PC-3 (cell line): ENCODE data around the gene FNBP1L.

Experiments
- CTCF ChIP-seq: fragments of 300-600 bp; sonication (generic); conservative IDR thresholded peaks from 2 replicates; pipeline ENCODE4 v1.5.1; 2017; ENCODE audit warnings: antibody characterized with exemption, low read depth, mild to moderate bottlenecking, low read length
- EZH2 ChIP-seq: fragments of 300-600 bp; sonication (generic); IDR thresholded peaks from one replicate; pipeline ENCODE4 v1.6.1; 2017; ENCODE audit warnings: antibody characterized with exemption, mild to moderate bottlenecking, low read length; ENCODE audit not compliant: unreplicated experiment
- EZH2phosphoT487 ChIP-seq: fragments of 300-600 bp; sonication (generic); IDR thresholded peaks from 2 replicates; pipeline ENCODE4 v1.6.1; 2018; ENCODE audit warnings: mild to moderate bottlenecking, antibody characterized with exemption, low read length, borderline replicate concordance

GRCh38 chr1:93578911-93579825, 131.2 kb downstream of the FNBP1L start:
- TF ChIP-seq CTCF (no peak), EZH2 (no peak), EZH2phosphoT487 (no peak)
